Measurements from ENCODE around the gene ABHD6.

- no peak for TF ChIP-seq GATA2 (IDR thresholded peaks at IDR 0.05; ENCODE audit: low read depth, low read length)
- TF ChIP-seq GATA3 (IDR thresholded peaks at IDR 0.05; ENCODE audit: low read depth, low read length) = no peak
Measured at GRCh38 chr3:58234516-58234931, 3.1 kb upstream of the ABHD6 start.
